ACC112 (cell line): ENCODE results near the gene PPP6R2.

Experiments used
- H2AFZ ChIP-seq: fragments of 200-600 bp; sonication (generic); one replicate; pipeline ENCODE4 v1.6.0; 2017; ENCODE audit warnings: antibody characterized with exemption, low read length; ENCODE audit not compliant: unreplicated experiment
- H3K27ac ChIP-seq: fragments of 200-600 bp; sonication (generic); 2 replicates; pipeline ENCODE4 v1.5.1; 2014; ENCODE audit warnings: low read depth, mild to moderate bottlenecking, antibody characterized with exemption, low read length, moderate library complexity
- H3K27me3 ChIP-seq: fragments of 200-600 bp; sonication (generic); 2 replicates; pipeline ENCODE4 v1.6.1; 2014; ENCODE audit warnings: mild to moderate bottlenecking, antibody characterized with exemption, low read length, moderate library complexity, mixed read lengths; ENCODE audit not compliant: insufficient read depth
- H3K36me3 ChIP-seq: fragments of 200-600 bp; sonication (generic); 2 replicates; pipeline ENCODE4 v1.6.1; 2016; ENCODE audit warnings: mild to moderate bottlenecking, antibody characterized with exemption, low read length, moderate library complexity, mixed read lengths; ENCODE audit not compliant: insufficient read depth
- H3K4me1 ChIP-seq: fragments of 200-600 bp; sonication (generic); one replicate; pipeline ENCODE4 v1.6.1; 2016; ENCODE audit warnings: low read length, mixed read lengths; ENCODE audit not compliant: insufficient read depth, unreplicated experiment, control insufficient read depth
- H3K4me3 ChIP-seq: fragments of 200-600 bp; sonication (generic); 2 replicates; pipeline ENCODE4 v1.5.1; 2014; ENCODE audit warnings: mild to moderate bottlenecking, low read depth, low read length
- H3K79me2 ChIP-seq: fragments of 200-600 bp; sonication (generic); one replicate; pipeline ENCODE4 v1.6.0; 2016; ENCODE audit warnings: low read length; ENCODE audit not compliant: control insufficient read depth, unreplicated experiment, insufficient read depth

PPP6R2 gene

DNA sequence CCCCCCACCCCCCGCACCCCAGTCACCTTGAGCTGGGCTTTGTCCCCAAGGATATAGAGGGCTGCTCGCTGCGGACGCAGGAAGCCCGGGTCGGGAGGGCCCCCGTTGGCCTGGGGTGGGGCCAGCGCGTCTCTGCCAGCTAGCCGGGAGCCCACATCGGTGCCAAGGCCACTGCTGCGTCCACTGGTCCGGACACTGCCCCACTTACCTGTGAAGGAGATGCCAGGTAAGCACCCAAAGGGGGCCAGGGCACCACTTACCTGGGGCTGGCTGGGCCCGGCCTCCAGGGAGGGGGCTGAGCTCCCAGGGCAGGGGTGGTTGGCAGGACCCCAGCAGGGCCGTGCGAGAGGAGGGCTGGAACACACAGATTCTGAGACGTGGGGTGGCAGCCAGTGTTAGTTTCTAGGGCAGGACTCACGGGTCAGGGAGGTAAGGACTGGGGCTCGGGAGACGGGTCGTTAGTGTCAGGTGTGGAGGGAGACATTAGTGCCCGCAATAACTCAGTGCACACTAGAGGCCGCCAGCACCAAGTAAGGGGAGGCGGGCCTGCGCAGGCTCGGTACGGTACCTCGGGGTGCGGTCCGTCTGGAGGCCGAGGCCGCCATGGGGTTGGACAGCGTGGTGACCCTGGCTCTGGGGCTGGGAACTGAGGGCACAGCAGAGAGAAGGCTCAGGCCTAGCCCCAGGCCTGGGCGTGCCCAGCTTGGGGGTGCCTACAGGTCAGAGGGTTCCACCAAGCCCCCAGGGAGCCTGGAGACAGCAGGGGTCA is 113.5 kb downstream of the PPP6R2 start:
- Histone ChIP-seq H2AFZ (no peak overlapping the region), H3K36me3 (no peaks in the 10 kb centered on the region), H3K4me3 (no peak overlapping the region), H3K27me3 (no peaks in the 10 kb centered on the region), H3K4me1 (no peaks in the 10 kb centered on the region), H3K79me2 (no peaks in the 10 kb centered on the region), H3K27ac (no peak overlapping the region)

DNA sequence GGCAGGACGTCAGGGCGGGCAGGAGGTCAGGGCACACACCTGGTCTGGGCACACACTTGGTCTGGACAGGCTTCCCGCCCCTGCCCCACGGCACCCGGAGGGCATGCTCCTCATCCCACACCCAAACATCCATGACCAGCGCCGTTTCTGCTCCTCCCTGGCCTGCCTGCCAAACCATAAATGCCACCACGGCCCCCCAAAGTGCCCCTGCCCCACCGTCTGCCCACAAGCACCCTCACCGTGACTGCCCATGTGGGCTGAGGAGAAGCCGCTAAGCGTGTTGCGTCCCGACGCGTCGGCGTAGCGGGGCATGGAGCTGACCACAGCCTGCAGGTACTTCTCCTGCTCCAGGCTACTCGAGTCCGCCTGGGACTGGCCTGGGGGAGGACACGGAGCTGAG is 115.9 kb downstream of the PPP6R2 start:
- Histone ChIP-seq H3K79me2 (no peaks in the 10 kb centered on the region), H3K4me1 (no peaks in the 10 kb centered on the region), H2AFZ (no peak overlapping the region), H3K4me3 (no peak overlapping the region), H3K36me3 (no peaks in the 10 kb centered on the region), H3K27me3 (no peaks in the 10 kb centered on the region), H3K27ac (no peak overlapping the region)

DNA sequence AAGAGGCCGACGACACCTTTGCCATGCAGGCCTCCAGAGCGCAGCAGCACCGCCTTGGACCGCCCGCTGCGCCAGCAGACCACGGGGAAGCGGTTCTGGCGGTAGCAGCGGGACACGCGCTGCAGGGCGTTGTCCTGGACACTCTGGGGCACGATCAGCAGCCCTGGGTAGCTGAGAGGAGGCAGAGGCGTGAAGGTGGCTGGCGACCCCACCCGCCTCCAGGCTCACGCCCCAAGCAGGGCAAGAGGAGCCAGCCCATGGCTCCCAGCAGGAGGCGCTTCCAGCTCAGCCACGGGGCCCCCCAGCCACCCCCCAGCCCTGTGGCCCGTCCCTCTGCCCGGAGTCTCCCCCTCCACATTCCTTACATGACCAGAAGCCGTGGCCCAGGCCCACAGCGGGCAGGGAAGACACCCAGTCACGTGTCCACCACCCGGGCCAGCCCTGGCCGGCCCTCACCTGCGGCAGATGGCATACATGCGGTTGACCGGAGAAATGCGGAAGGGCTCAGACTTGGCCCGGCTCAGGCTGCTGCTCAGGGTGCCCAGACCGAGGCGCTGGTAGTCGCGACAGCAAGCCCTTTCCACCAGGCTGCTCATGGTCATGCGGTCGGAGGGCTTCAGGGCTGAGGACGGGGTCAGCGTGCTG is 116.5 kb downstream of the PPP6R2 start:
- Histone ChIP-seq H2AFZ (no peak overlapping the region), H3K4me1 (no peaks in the 10 kb centered on the region), H3K27me3 (no peaks in the 10 kb centered on the region), H3K79me2 (no peaks in the 10 kb centered on the region), H3K4me3 (no peak overlapping the region), H3K27ac (no peak overlapping the region), H3K36me3 (no peaks in the 10 kb centered on the region)

DNA sequence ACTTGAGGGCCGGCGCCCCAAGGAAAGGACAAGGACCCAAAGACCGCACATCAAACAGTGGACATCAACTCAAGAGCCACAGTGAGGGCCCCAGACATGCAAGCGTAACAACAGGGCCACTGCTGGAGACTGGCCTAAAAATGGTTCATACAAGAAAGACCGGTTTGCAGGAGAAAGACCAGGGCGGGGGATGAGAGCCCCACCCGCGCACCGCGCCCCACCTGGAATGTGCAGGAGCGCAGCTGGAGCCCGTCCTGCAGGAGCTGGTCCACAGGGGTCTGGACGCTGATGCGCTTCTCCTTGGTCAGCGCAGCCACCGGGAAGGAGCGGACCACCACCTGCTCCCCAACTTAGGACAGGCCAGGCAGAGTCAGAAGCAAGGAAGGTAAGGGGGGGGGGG is 117.8 kb downstream of the PPP6R2 start:
- no peak overlapping the region for H3K27ac ChIP-seq
- H2AFZ ChIP-seq, result no peak overlapping the region
- no peaks in the 10 kb centered on the region for H3K79me2 ChIP-seq
- H3K36me3 ChIP-seq, result no peaks in the 10 kb centered on the region
- no peak overlapping the region for H3K4me3 ChIP-seq
- H3K4me1 ChIP-seq, result no peaks in the 10 kb centered on the region
- no peaks in the 10 kb centered on the region for H3K27me3 ChIP-seq

DNA sequence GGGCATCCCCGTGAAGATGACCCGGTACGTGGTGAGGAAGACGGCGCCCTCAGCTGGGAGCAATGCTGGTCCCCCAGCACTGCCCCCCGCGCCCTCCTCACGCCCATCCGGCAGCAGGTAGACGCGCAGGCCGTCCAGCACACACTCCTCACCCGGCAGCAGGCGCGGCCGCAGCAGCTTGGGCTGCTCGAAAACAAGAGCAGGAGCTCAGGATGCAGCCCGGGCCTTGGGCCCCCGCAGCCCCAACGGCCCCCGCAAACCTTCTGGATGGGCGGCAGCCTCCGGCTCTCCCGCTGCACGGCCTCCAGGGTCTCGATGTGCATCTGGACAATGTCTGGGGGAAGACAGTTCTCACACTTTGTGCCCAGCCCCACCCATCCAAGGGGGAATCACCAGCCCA is 118.4 kb downstream of the PPP6R2 start:
- H2AFZ ChIP-seq, result no peak overlapping the region
- H3K36me3 ChIP-seq, result no peaks in the 10 kb centered on the region
- H3K79me2 ChIP-seq, result no peaks in the 10 kb centered on the region
- H3K4me3 ChIP-seq, result no peak overlapping the region
- H3K27me3 ChIP-seq, result no peaks in the 10 kb centered on the region
- no peaks in the 10 kb centered on the region for H3K4me1 ChIP-seq
- H3K27ac ChIP-seq, result no peak overlapping the region

DNA sequence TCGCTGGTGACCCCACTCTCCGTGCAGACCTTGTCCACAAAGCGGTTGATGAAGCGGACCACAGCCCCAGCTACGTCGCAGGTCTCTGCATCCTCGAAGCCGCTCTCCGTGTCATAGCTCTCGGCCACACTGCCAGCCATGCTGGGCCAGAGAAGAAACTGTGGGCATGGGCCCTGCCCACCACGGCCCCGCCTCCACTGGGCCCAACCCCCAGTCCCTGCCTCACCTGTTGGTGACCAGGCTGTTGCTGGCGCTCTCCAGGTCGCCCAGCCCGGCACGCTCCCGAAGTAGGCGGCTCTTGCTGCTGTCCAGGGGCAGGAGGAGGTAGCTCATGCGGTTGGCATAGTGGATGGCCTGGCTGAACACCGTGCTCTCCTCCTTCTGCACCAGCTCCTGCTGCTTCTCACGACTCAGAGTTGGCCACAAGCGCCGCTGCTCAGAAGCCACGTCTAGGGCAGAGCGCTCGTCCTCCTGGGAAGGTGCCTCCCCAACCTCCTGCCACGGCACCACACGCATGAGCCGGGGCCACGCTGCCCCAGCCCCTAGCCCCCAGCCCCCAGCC is 118.9 kb downstream of the PPP6R2 start:
- Histone ChIP-seq H3K27ac (no peak overlapping the region), H3K4me3 (no peak overlapping the region), H3K79me2 (no peaks in the 10 kb centered on the region), H3K4me1 (no peaks in the 10 kb centered on the region), H3K36me3 (no peaks in the 10 kb centered on the region), H3K27me3 (no peaks in the 10 kb centered on the region), H2AFZ (no peak overlapping the region)

DNA sequence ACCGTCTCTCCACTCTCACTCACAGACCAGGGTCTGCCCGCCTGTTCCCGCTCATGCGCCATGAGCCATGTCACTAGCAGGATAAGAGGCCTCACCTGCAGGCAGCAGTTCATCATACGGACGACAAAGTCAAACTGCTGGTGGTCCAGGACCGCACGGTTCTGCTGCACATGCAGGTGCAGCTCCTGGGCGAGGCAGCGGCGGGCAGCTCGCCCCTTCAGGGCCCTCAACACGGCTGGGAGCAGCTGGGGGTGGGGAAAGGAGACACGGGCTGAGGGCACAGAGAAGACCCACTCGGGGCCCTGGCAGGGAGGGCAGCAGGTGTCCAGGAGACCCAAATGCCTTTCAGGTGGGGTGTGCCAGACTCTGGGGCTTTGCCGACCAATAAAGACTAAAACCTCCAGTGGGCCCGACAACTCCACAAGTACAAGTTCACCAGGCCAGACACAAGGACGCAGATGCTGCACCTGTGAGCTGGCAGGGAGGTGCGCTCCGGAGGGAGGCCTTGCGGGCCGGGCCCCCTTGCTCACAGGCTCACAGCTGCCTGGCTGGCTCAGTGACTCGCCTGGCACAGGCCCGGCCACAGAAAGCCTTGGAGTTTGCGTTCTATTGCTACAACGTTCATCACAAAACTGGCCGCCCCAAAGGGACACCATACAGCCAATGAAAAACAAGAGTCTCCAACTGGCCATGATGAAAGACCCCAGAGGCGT is 120.2 kb downstream of the PPP6R2 start:
- no peaks in the 10 kb centered on the region for H3K4me1 ChIP-seq
- H3K79me2 ChIP-seq, result no peaks in the 10 kb centered on the region
- no peaks in the 10 kb centered on the region for H3K36me3 ChIP-seq
- no peak overlapping the region for H3K27ac ChIP-seq
- H2AFZ ChIP-seq, result no peak overlapping the region
- no peaks in the 10 kb centered on the region for H3K27me3 ChIP-seq
- no peak overlapping the region for H3K4me3 ChIP-seq

DNA sequence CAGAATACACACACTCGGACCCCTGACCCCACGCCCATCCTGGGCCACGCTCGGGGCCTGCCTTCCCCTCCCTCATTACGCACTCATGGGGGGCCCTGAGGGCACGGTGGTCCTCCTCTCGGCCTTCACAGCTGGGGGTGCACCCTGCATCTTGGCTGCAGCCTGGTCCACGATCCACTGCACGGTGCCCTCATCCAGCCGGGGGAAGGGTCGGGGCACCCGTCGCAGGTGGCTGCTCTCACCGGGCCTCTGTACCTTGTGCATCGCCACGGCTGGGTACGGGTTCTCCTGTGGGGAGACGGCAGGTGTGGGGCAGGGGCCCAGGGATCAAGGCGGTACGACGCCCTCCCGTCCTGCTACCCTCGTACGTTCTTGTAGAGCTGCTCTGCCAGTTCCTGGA is 121.3 kb downstream of the PPP6R2 start:
- Histone ChIP-seq H3K4me3 (no peak overlapping the region), H3K27ac (no peak overlapping the region), H3K36me3 (no peaks in the 10 kb centered on the region), H3K27me3 (no peaks in the 10 kb centered on the region), H3K79me2 (no peaks in the 10 kb centered on the region), H3K4me1 (peaks cover 2% of the 10 kb centered on the region), H2AFZ (no peak overlapping the region)

DNA sequence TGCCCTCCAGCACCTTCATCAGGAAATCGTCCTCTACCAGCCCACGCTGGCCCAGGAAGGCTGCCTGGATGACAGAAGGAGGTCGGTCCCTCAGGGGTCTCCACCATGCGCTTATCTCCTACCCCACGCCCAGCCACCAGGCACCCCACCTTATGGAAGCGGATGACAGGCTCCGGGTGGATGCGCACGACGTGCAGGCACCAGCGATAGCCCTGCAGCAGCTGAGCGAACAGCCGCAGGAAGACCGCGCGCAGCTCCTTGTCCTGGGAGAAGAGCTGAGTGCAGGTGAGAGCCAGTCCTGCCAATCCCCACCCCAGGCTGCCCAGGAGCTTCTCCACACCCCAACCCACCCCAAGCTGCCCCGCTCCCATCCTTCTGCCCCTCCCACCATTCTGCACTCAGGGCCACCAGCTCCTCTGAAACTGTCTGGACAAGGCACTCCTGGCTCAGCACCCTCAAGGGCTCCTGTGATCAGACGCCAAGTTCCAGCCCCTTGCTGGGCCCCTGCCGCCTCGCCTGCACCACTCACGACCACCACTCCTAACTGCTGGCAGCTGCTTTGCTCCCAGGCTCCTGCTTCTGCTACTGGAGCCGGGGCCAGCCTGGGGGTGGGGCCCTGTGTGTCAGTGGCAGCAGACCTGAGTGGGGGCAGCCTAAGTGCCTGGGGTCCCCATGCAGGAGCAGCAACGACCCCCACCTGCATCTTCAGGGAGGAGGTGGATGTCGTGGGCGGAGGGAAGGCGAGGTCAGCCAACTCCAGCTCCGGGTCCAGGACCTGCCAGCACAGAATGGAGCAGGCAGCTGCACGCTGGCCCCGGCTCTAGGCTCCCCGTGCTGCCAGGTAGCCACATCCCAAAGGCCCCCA is 122.2 kb downstream of the PPP6R2 start:
- H3K27me3 ChIP-seq, result no peaks in the 10 kb centered on the region
- H2AFZ ChIP-seq, result no peak overlapping the region
- H3K36me3 ChIP-seq, result no peaks in the 10 kb centered on the region
- H3K27ac ChIP-seq, result no peak overlapping the region
- H3K4me3 ChIP-seq, result no peak overlapping the region
- H3K4me1 ChIP-seq, result peaks cover 10% of the 10 kb centered on the region
- H3K79me2 ChIP-seq, result peaks cover 5% of the 10 kb centered on the region

DNA sequence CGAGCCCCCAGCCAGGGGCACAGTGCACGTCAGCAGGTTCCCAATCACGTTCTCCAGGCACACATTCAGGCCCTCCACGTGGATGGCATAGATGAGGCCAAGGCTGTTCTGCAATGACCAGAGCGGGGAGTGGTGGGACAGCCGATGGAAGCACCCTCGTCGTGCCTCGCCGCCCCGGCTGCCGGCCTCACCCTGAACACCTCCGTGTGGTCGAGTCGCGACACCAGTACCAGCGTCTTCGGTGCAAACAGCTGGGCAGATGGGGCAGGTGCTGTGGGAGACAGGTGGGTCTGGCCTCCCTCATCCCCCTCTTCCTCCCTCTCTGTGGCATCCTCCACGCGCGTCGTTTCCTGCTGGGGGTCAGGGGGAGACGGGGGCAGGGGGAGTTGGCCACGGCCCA is 124.2 kb downstream of the PPP6R2 start:
- no peaks in the 10 kb centered on the region for H3K27me3 ChIP-seq
- no peaks in the 10 kb centered on the region for H3K36me3 ChIP-seq
- H2AFZ ChIP-seq, result no peak overlapping the region
- H3K4me3 ChIP-seq, result no peak overlapping the region
- H3K27ac ChIP-seq, result no peak overlapping the region
- peaks cover 14% of the 10 kb centered on the region for H3K4me1 ChIP-seq
- H3K79me2 ChIP-seq, result peaks cover 24% of the 10 kb centered on the region
